Measurements from ENCODE around the gene SEL1L2.

DNA sequence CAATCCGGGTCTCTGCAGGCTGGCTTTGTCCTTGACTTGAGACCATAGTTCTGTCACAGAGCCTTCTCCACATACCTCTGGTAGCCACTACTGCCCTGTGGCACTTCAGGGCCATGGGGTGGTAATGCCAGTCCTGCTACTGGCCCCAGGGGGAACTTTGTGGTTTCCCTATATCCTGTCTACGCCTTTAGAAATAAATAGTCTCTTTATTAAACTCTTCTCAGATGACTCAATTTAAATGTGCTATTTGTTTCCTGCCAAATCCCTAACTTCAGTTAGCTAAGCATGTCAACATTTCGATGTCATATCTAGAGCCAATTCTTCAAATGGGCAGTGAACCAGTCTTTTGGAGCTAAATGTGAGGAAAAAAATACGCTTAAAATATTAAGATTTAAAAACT lies 60.1 kb downstream of the SEL1L2 start:
- TF ChIP-seq, protein P1, sequence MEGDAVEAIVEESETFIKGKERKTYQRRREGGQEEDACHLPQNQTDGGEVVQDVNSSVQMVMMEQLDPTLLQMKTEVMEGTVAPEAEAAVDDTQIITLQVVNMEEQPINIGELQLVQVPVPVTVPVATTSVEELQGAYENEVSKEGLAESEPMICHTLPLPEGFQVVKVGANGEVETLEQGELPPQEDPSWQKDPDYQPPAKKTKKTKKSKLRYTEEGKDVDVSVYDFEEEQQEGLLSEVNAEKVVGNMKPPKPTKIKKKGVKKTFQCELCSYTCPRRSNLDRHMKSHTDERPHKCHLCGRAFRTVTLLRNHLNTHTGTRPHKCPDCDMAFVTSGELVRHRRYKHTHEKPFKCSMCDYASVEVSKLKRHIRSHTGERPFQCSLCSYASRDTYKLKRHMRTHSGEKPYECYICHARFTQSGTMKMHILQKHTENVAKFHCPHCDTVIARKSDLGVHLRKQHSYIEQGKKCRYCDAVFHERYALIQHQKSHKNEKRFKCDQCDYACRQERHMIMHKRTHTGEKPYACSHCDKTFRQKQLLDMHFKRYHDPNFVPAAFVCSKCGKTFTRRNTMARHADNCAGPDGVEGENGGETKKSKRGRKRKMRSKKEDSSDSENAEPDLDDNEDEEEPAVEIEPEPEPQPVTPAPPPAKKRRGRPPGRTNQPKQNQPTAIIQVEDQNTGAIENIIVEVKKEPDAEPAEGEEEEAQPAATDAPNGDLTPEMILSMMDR (IDR thresholded peaks at IDR 0.05), result no peak
- TF ChIP-seq POLR2A (IDR thresholded peaks at IDR 0.05), result no peak

Data from ovary (tissue), 3 donors.